AG09319 (cell line): ENCODE results near the gene SAMD14.

Experiments used
- DNase-seq: peaks from one replicate; pipeline ENCODE4 v3.0.0-alpha.2; 2010; ENCODE audit warnings: low read depth; ENCODE audit errors: extremely low read depth
- CTCF ChIP-seq: IDR thresholded peaks from 2 replicates; pipeline ENCODE4 v1.5.1; 2011; ENCODE audit warnings: low read depth, mild to moderate bottlenecking, inconsistent platforms, low read length, moderate library complexity

The SAMD14 gene

GRCh38 chr17:50113624-50114320, 16.2 kb downstream of the SAMD14 start:
- TF ChIP-seq CTCF = no peak
- DNase-seq = no peak

- TF ChIP-seq CTCF = no peak
- DNase-seq = no peak
Measured at GRCh38 chr17:50112694-50113093, 17.3 kb downstream of the SAMD14 start.

GRCh38 chr17:50111673-50112655, 18.0 kb downstream of the SAMD14 start:
- TF ChIP-seq CTCF = no peak
- no peak for DNase-seq

- no peak for TF ChIP-seq CTCF
- DNase-seq = no peak
Measured at GRCh38 chr17:50110591-50111349, 19.2 kb downstream of the SAMD14 start.

GRCh38 chr17:50109785-50110184, 20.2 kb downstream of the SAMD14 start:
- no peak for TF ChIP-seq CTCF
- no peak for DNase-seq

- DNase-seq = no peak
Measured at GRCh38 chr17:50109207-50109606, 20.8 kb downstream of the SAMD14 start.

More at GRCh38 chr17:50109207-50109606, 20.8 kb downstream of the SAMD14 start:
- TF ChIP-seq CTCF = no peak
